WTC11 (cell line): ENCODE measurements around the gene AHNAK. TPM values are rescaled to one million over a fixed set of nuclear protein-coding genes. Genes with fewer than 3 reads are reported as not detected.

Source experiments
- ATAC-seq: fragments of 200-7000 bp; cut with Tn5 transposase; 2 replicates; pipeline ENCODE4 v1.10.0; 2021; ENCODE audit warnings: mild to moderate bottlenecking, moderate library complexity
- CTCF ChIA-PET: fragments of 300-600 bp; sonication (Branson Sonifier 250); formaldehyde crosslinking; loops from one replicate; lab custom pipeline; 2021; ENCODE audit warnings: antibody characterized with exemption; lab: Charles Lee
- POLR2A ChIA-PET: fragments of 350-600 bp; sonication (Branson Sonifier 250); formaldehyde crosslinking; loops from one replicate; lab custom pipeline; 2021; ENCODE audit warnings: antibody characterized with exemption; lab: Charles Lee
- DNase-seq: peaks from one replicate; pipeline ENCODE4 v3.0.0; 2021; ENCODE audit warnings: low spot score
- H3K27ac Mint-ChIP-seq: 2 replicates; pipeline ENCODE4 v1.8.0; 2021; ENCODE audit warnings: mixed read lengths
- H3K27me3 Mint-ChIP-seq: 2 replicates; pipeline ENCODE4 v1.8.0; 2021; ENCODE audit warnings: low read depth, mild to moderate bottlenecking, moderate library complexity, mixed read lengths
- H3K36me3 Mint-ChIP-seq: 2 replicates; pipeline ENCODE4 v1.8.0; 2021; ENCODE audit warnings: mixed read lengths
- H3K4me1 Mint-ChIP-seq: 2 replicates; pipeline ENCODE4 v1.8.0; 2022; ENCODE audit warnings: mixed read lengths
- H3K4me3 Mint-ChIP-seq: 2 replicates; pipeline ENCODE4 v1.8.0; 2021; ENCODE audit warnings: mild to moderate bottlenecking, moderate library complexity, mixed read lengths
- H3K9me3 Mint-ChIP-seq: 2 replicates; pipeline ENCODE4 v1.8.0; 2021; ENCODE audit warnings: mixed read lengths
- ATF1 ChIP-seq: sonication (generic); formaldehyde crosslinking; IDR thresholded peaks from 2 replicates; pipeline ENCODE4 v1.8.1; 2023; ENCODE audit warnings: mild to moderate bottlenecking, moderate library complexity, missing genetic modification reagents
- CBFB ChIP-seq: sonication (generic); formaldehyde crosslinking; IDR thresholded peaks from 2 replicates; pipeline ENCODE4 v1.8.1; 2022; ENCODE audit warnings: mild to moderate bottlenecking, low read depth, missing genetic modification reagents
- CDX4 ChIP-seq: fragments of 250-450 bp; sonication (Bioruptor Pico); IDR thresholded peaks from 2 replicates; pipeline ENCODE4 v1.9.0; 2021; ENCODE audit warnings: moderate library complexity, mild to moderate bottlenecking, inconsistent platforms, borderline replicate concordance
- CREB1 ChIP-seq: sonication (generic); formaldehyde crosslinking; IDR thresholded peaks from 2 replicates; pipeline ENCODE4 v1.8.0; 2023; ENCODE audit warnings: mild to moderate bottlenecking, missing genetic modification reagents
- FOXK1 ChIP-seq: sonication (generic); formaldehyde crosslinking; IDR thresholded peaks from 2 replicates; pipeline ENCODE4 v1.8.0; 2022; ENCODE audit warnings: mild to moderate bottlenecking, moderate library complexity, missing genetic modification reagents
- GRHL2 ChIP-seq: fragments of 250-450 bp; sonication (Bioruptor Pico); IDR thresholded peaks from 2 replicates; pipeline ENCODE4 v1.8.0; 2022; ENCODE audit warnings: mild to moderate bottlenecking, moderate library complexity; ENCODE audit not compliant: insufficient replicate concordance, severe bottlenecking
- GTF2I ChIP-seq: fragments of 250-450 bp; sonication (Bioruptor Pico); conservative IDR thresholded peaks from 2 replicates; pipeline ENCODE4 v1.4.0; 2021; ENCODE audit warnings: mild to moderate bottlenecking
- HMGA2 ChIP-seq: fragments of 250-450 bp; sonication (Bioruptor Pico); IDR thresholded peaks from 2 replicates; pipeline ENCODE4 v1.4.0; 2021; ENCODE audit warnings: mild to moderate bottlenecking, moderate library complexity
- HMGXB4 ChIP-seq: sonication (generic); formaldehyde crosslinking; IDR thresholded peaks from 2 replicates; pipeline ENCODE4 v1.8.1; 2023; ENCODE audit warnings: mild to moderate bottlenecking, moderate library complexity, missing genetic modification reagents
- IRF2 ChIP-seq: sonication (generic); formaldehyde crosslinking; IDR thresholded peaks from 2 replicates; pipeline ENCODE4 v1.8.0; 2022; ENCODE audit warnings: low read depth, missing genetic modification reagents, borderline replicate concordance
- JUN ChIP-seq: sonication (generic); formaldehyde crosslinking; IDR thresholded peaks from 2 replicates; pipeline ENCODE4 v1.8.0; 2023; ENCODE audit warnings: mild to moderate bottlenecking, missing genetic modification reagents
- MXD4 ChIP-seq: fragments of 250-450 bp; sonication (Bioruptor Pico); IDR thresholded peaks from 2 replicates; pipeline ENCODE4 v1.8.0; 2021; ENCODE audit warnings: mild to moderate bottlenecking, moderate library complexity, borderline replicate concordance
- NFATC4 ChIP-seq: fragments of 250-450 bp; sonication (Bioruptor Pico); IDR thresholded peaks from 2 replicates; pipeline ENCODE4 v1.9.0; 2021; ENCODE audit warnings: mild to moderate bottlenecking
- NR3C1 ChIP-seq: sonication (generic); formaldehyde crosslinking; conservative IDR thresholded peaks from 2 replicates; pipeline ENCODE4 v1.8.1; 2023; ENCODE audit warnings: low read depth, mild to moderate bottlenecking, missing genetic modification reagents
- RELA ChIP-seq: sonication (generic); formaldehyde crosslinking; IDR thresholded peaks from 2 replicates; pipeline ENCODE4 v1.8.1; 2022; ENCODE audit warnings: missing genetic modification reagents, mild to moderate bottlenecking, borderline replicate concordance
- RORB ChIP-seq: fragments of 250-450 bp; sonication (Bioruptor Pico); IDR thresholded peaks from 2 replicates; pipeline ENCODE4 v1.9.0; 2021; ENCODE audit warnings: mild to moderate bottlenecking
- TEAD1 ChIP-seq: sonication (generic); formaldehyde crosslinking; IDR thresholded peaks from 2 replicates; pipeline ENCODE4 v1.8.0; 2022; ENCODE audit warnings: mild to moderate bottlenecking, missing genetic modification reagents
- ZBTB21 ChIP-seq: sonication (generic); formaldehyde crosslinking; IDR thresholded peaks from 2 replicates; pipeline ENCODE4 v1.8.1; 2023; ENCODE audit warnings: mild to moderate bottlenecking, missing genetic modification reagents, borderline replicate concordance
- ZNF138 ChIP-seq: sonication (generic); formaldehyde crosslinking; conservative IDR thresholded peaks from 2 replicates; pipeline ENCODE4 v1.8.1; 2022; ENCODE audit warnings: mild to moderate bottlenecking, moderate library complexity, missing genetic modification reagents
- ZNF232 ChIP-seq: sonication (generic); formaldehyde crosslinking; IDR thresholded peaks from 2 replicates; pipeline ENCODE4 v1.8.0; 2022; ENCODE audit warnings: mild to moderate bottlenecking, missing genetic modification reagents
- ZNF317 ChIP-seq: sonication (generic); formaldehyde crosslinking; IDR thresholded peaks from 2 replicates; pipeline ENCODE4 v1.8.1; 2023; ENCODE audit warnings: low read depth, mild to moderate bottlenecking, moderate library complexity, missing genetic modification reagents, borderline replicate concordance
- ZNF423 ChIP-seq: fragments of 250-450 bp; sonication (Bioruptor Pico); IDR thresholded peaks from 2 replicates; pipeline ENCODE4 v2.1.2; 2022; ENCODE audit warnings: mild to moderate bottlenecking, moderate library complexity
- total RNA-seq: library from RNA; stranded (reverse); gene quantifications from 3 replicates; pipeline ENCODE4 v1.2.3, GENCODE V29; 2021
- TF ChIP-seq, protein P1 (sequence below): sonication (generic); formaldehyde crosslinking; conservative IDR thresholded peaks from 2 replicates; pipeline ENCODE4 v1.8.1; 2022; ENCODE audit warnings: mild to moderate bottlenecking, missing genetic modification reagents
- TF ChIP-seq, protein P2 (sequence below): fragments of 250-450 bp; sonication (Bioruptor Pico); IDR thresholded peaks from 2 replicates; pipeline ENCODE4 v1.9.0; 2021; ENCODE audit warnings: mild to moderate bottlenecking
- TF ChIP-seq, protein P3 (sequence below): fragments of 200-600 bp; IDR thresholded peaks from 2 replicates; pipeline ENCODE4 v1.8.0; 2022; ENCODE audit warnings: antibody characterized with exemption

AHNAK gene
- total RNA-seq, 1 experiment from 2014 or later = 21.0 TPM

GRCh38 chr11:62446091-62446490, 100.5 kb downstream of the AHNAK start:
- POLR2A ChIA-PET = no interaction called here
- TF ChIP-seq IRF2 = no peak
- TF ChIP-seq ZNF317 (CRISPR knock-in tag) = no peak
- TF ChIP-seq CREB1 (CRISPR knock-in tag) = no peak
- TF ChIP-seq RELA (CRISPR knock-in tag) = no peak
- TF ChIP-seq NFATC4 (CRISPR knock-in tag) = no peak
- TF ChIP-seq RORB = no peak
- TF ChIP-seq ATF1 = no peak
- no peak for TF ChIP-seq MXD4 (CRISPR knock-in tag)
- TF ChIP-seq ZNF232 = no peak
- no peak for TF ChIP-seq ZNF138
- TF ChIP-seq TEAD1 (CRISPR knock-in tag) = no peak
- TF ChIP-seq JUN (CRISPR knock-in tag) = no peak
- TF ChIP-seq, protein P1, sequence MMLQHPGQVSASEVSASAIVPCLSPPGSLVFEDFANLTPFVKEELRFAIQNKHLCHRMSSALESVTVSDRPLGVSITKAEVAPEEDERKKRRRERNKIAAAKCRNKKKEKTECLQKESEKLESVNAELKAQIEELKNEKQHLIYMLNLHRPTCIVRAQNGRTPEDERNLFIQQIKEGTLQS = no peak
- no peak for TF ChIP-seq HMGXB4 (CRISPR knock-in tag)
- TF ChIP-seq CDX4 = no peak
- TF ChIP-seq, protein P2, sequence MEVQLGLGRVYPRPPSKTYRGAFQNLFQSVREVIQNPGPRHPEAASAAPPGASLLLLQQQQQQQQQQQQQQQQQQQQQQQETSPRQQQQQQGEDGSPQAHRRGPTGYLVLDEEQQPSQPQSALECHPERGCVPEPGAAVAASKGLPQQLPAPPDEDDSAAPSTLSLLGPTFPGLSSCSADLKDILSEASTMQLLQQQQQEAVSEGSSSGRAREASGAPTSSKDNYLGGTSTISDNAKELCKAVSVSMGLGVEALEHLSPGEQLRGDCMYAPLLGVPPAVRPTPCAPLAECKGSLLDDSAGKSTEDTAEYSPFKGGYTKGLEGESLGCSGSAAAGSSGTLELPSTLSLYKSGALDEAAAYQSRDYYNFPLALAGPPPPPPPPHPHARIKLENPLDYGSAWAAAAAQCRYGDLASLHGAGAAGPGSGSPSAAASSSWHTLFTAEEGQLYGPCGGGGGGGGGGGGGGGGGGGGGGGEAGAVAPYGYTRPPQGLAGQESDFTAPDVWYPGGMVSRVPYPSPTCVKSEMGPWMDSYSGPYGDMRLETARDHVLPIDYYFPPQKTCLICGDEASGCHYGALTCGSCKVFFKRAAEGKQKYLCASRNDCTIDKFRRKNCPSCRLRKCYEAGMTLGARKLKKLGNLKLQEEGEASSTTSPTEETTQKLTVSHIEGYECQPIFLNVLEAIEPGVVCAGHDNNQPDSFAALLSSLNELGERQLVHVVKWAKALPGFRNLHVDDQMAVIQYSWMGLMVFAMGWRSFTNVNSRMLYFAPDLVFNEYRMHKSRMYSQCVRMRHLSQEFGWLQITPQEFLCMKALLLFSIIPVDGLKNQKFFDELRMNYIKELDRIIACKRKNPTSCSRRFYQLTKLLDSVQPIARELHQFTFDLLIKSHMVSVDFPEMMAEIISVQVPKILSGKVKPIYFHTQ = no peak
- TF ChIP-seq, all 79 proteins: peak for 0
- Mint-ChIP-seq H3K4me1 (peaks cover 15% of the 10 kb centered on the region), H3K36me3 (no peaks in the 10 kb centered on the region), H3K9me3 (no peaks in the 10 kb centered on the region), H3K27ac (no peak overlapping the region), H3K27me3 (no peaks in the 10 kb centered on the region), H3K4me3 (no peak overlapping the region)
- CTCF ChIA-PET = interaction anchor here (0.9 to 1.1 kb wide), 2 partner anchors 21 to 51 kb away, joined by 3 to 4 read pairs; no protein-coding TSS in a partner anchor
- DNase-seq (no peak), ATAC-seq (no peak)

- DNase-seq = no peak
- Mint-ChIP-seq H3K27ac (no peak overlapping the region), H3K36me3 (no peaks in the 10 kb centered on the region), H3K4me3 (no peak overlapping the region), H3K27me3 (no peaks in the 10 kb centered on the region), H3K4me1 (peaks cover 11% of the 10 kb centered on the region), H3K9me3 (no peaks in the 10 kb centered on the region)
- ChIA-PET POLR2A (no interaction called here), CTCF (interaction anchor here (0.8 to 2.1 kb wide), 4 partner anchors 21 to 98 kb away, joined by 3 to 35 read pairs (median 24); no protein-coding TSS in a partner anchor)
- TF ChIP-seq NR3C1 (CRISPR knock-in tag) (no peak), FOXK1 (CRISPR knock-in tag) (no peak)
- no peak for ATAC-seq
Measured at GRCh38 chr11:62445314-62445740, 101.3 kb downstream of the AHNAK start.

- Mint-ChIP-seq H3K9me3 (no peaks in the 10 kb centered on the region), H3K4me1 (peaks cover 13% of the 10 kb centered on the region), H3K27me3 (no peaks in the 10 kb centered on the region), H3K27ac (peak overlapping the region; percentile 67; the same call in 1 of the 2 replicates), H3K4me3 (peak overlapping the region; percentile 28), H3K36me3 (no peaks in the 10 kb centered on the region)
- DNase-seq (no peak), ATAC-seq (no peak)
- POLR2A ChIA-PET = interaction anchor here (0.6 kb wide), 1 partner anchor 43 kb away, joined by 3 read pairs; no protein-coding TSS in a partner anchor
- CTCF ChIA-PET = interaction anchor here (0.8 to 2.1 kb wide), 6 partner anchors 13 to 147 kb away, joined by 3 to 35 read pairs (median 10); partner anchors contain the start of gene TUT1
- no peak for TF ChIP-seq ZNF423 (CRISPR knock-in tag)
- TF ChIP-seq CBFB = no peak
- no peak for TF ChIP-seq ZBTB21
- TF ChIP-seq GRHL2 (CRISPR knock-in tag) = no peak
- TF ChIP-seq, protein P3, sequence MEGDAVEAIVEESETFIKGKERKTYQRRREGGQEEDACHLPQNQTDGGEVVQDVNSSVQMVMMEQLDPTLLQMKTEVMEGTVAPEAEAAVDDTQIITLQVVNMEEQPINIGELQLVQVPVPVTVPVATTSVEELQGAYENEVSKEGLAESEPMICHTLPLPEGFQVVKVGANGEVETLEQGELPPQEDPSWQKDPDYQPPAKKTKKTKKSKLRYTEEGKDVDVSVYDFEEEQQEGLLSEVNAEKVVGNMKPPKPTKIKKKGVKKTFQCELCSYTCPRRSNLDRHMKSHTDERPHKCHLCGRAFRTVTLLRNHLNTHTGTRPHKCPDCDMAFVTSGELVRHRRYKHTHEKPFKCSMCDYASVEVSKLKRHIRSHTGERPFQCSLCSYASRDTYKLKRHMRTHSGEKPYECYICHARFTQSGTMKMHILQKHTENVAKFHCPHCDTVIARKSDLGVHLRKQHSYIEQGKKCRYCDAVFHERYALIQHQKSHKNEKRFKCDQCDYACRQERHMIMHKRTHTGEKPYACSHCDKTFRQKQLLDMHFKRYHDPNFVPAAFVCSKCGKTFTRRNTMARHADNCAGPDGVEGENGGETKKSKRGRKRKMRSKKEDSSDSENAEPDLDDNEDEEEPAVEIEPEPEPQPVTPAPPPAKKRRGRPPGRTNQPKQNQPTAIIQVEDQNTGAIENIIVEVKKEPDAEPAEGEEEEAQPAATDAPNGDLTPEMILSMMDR = no peak
- TF ChIP-seq GTF2I (CRISPR knock-in tag) = no peak
- TF ChIP-seq IRF2 = no peak
- no peak for TF ChIP-seq HMGA2 (CRISPR knock-in tag)
Measured at GRCh38 chr11:62444835-62445234, 101.8 kb downstream of the AHNAK start.
